CD8-positive, alpha-beta memory T cell (primary cell): Measurements from ENCODE around the gene ALG6. TPM values are rescaled to one million over a fixed set of nuclear protein-coding genes. Genes with fewer than 3 reads are reported as not detected.

Source experiments
- CTCF ChIA-PET: fragments of 350-600 bp; sonication (Branson Sonifier 250); formaldehyde crosslinking; loops from one replicate; lab custom pipeline; 2021; ENCODE audit warnings: antibody characterized with exemption; lab: Charles Lee
- POLR2A ChIA-PET: fragments of 350-600 bp; sonication (Branson Sonifier 250); formaldehyde crosslinking; loops from one replicate; lab custom pipeline; 2021; ENCODE audit warnings: antibody characterized with exemption; lab: Charles Lee
- DNase-seq, 5 donors: peaks; one replicate each; pipeline versions ENCODE4 v3.0.0 to v3.0.0-alpha.2; 2020 to 2022; ENCODE audit warnings: mixed read lengths in 1 of 5
- H3K27ac ChIP-seq: one replicate; pipeline ENCODE4 v1.7.0; 2013; ENCODE audit warnings: low read depth, mild to moderate bottlenecking, low read length, moderate library complexity
- H3K27me3 ChIP-seq: 2 replicates; pipeline ENCODE4 v1.7.0; 2013; ENCODE audit warnings: low read length, mild to moderate bottlenecking; ENCODE audit not compliant: insufficient read depth, poor library complexity, severe bottlenecking
- H3K36me3 ChIP-seq: 2 replicates; pipeline ENCODE4 v1.7.0; 2013; ENCODE audit warnings: mild to moderate bottlenecking, low read length, moderate library complexity; ENCODE audit not compliant: insufficient read depth
- H3K4me1 ChIP-seq: 2 replicates; pipeline ENCODE4 v1.7.0; 2013; ENCODE audit warnings: mild to moderate bottlenecking, low read length, moderate library complexity; ENCODE audit not compliant: insufficient read depth
- H3K4me3 ChIP-seq: 2 replicates; pipeline ENCODE4 v1.7.0; 2013; ENCODE audit warnings: mild to moderate bottlenecking, low read length
- H3K9me3 ChIP-seq: 2 replicates; pipeline ENCODE4 v1.7.0; 2013; ENCODE audit warnings: mild to moderate bottlenecking, low read length
- H3K27ac Mint-ChIP-seq, 8 donors: one replicate each; pipeline ENCODE4 v1.8.0; 2020 to 2021; ENCODE audit warnings: mixed read lengths in 8 of 8, mild to moderate bottlenecking in 6 of 8, inconsistent platforms in 3 of 8, moderate library complexity in 3 of 8
- H3K27me3 Mint-ChIP-seq, 2 donors: one replicate each; pipeline ENCODE4 v1.8.0; 2020 to 2021; ENCODE audit warnings: mixed read lengths in 2 of 2, mild to moderate bottlenecking in 1 of 2, moderate library complexity in 1 of 2
- H3K36me3 Mint-ChIP-seq, 3 donors: one replicate each; pipeline ENCODE4 v1.8.0; 2020 to 2021; ENCODE audit warnings: mixed read lengths in 3 of 3, inconsistent platforms in 1 of 3, mild to moderate bottlenecking in 1 of 3
- H3K4me1 Mint-ChIP-seq, 3 donors: one replicate each; pipeline ENCODE4 v1.8.0; 2020 to 2021; ENCODE audit warnings: mixed read lengths in 3 of 3, inconsistent platforms in 1 of 3, mild to moderate bottlenecking in 1 of 3
- H3K4me3 Mint-ChIP-seq, 7 donors: one replicate each; pipeline ENCODE4 v1.8.0; 2020 to 2021; ENCODE audit warnings: mixed read lengths in 7 of 7, mild to moderate bottlenecking in 6 of 7, moderate library complexity in 4 of 7, inconsistent platforms in 2 of 7
- H3K9me3 Mint-ChIP-seq, 5 donors: one replicate each; pipeline ENCODE4 v1.8.0; 2020 to 2022; ENCODE audit warnings: mixed read lengths in 5 of 5, mild to moderate bottlenecking in 3 of 5, moderate library complexity in 2 of 5, inconsistent platforms in 1 of 5
- polyA plus RNA-seq: library from polyadenylated mRNA; unstranded; fragments of 300-500 nt; fragmentation: Illumina TruSeq; gene quantifications from one replicate; pipeline ENCODE4 v1.2.3, GENCODE V29; 2021
- total RNA-seq, 2 experiments: library from RNA; stranded (reverse); gene quantifications; one replicate each; pipeline ENCODE4 v1.2.3, GENCODE V29; 2021

ALG6 gene
- total and polyA plus RNA-seq, 3 experiments from 2014 or later: 21.2 to 25.6 (median 24.6) TPM

GRCh38 chr1:63363014-63363413, 4.4 kb upstream of the ALG6 start:
- no peaks in the 10 kb centered on the region for H3K9me3 Mint-ChIP-seq
- peaks cover 11 to 16% (median 12%) of the 10 kb centered on the region in 3 donors for H3K4me1 Mint-ChIP-seq
- H3K4me1 ChIP-seq: peaks cover 10% of the 10 kb centered on the region
- H3K27ac Mint-ChIP-seq: peak overlapping the region in 1 of 8 donors; percentile 33
- H3K36me3 ChIP-seq: no peaks in the 10 kb centered on the region
- CTCF ChIA-PET: no interaction called here
- peaks cover 3 to 27% of the 10 kb centered on the region in 2 donors for H3K27me3 Mint-ChIP-seq
- POLR2A ChIA-PET: no interaction called here
- H3K27ac ChIP-seq: no peak overlapping the region
- peaks cover 0 to 5% (median 0%) of the 10 kb centered on the region in 3 donors for H3K36me3 Mint-ChIP-seq
- H3K4me3 ChIP-seq: no peak overlapping the region
- no peaks in the 10 kb centered on the region for H3K9me3 ChIP-seq
- H3K4me3 Mint-ChIP-seq: no peak overlapping the region
- no peak for DNase-seq
- H3K27me3 ChIP-seq: no peaks in the 10 kb centered on the region

- no peaks in the 10 kb centered on the region for H3K9me3 Mint-ChIP-seq
- peaks cover 3 to 22% (median 4%) of the 10 kb centered on the region in 3 donors for H3K36me3 Mint-ChIP-seq
- peak overlapping the region; percentile 81 to 97 (median 95) for H3K4me3 Mint-ChIP-seq
- Histone ChIP-seq H3K4me3 (peak overlapping the region; percentile 90), H3K27me3 (no peaks in the 10 kb centered on the region), H3K36me3 (no peaks in the 10 kb centered on the region), H3K4me1 (peaks cover 14% of the 10 kb centered on the region), H3K9me3 (no peaks in the 10 kb centered on the region), H3K27ac (peak overlapping the region; percentile 14)
- H3K4me1 Mint-ChIP-seq: peaks cover 26 to 40% (median 33%) of the 10 kb centered on the region in 3 donors
- ChIA-PET POLR2A (no interaction called here), CTCF (no interaction called here)
- peaks cover 3 to 11% of the 10 kb centered on the region in 2 donors for H3K27me3 Mint-ChIP-seq
- peak overlapping the region; percentile 54 to 92 (median 72) for H3K27ac Mint-ChIP-seq
- no peak for DNase-seq
These were observed 566 bp upstream of the ALG6 start for GRCh38 chr1:63366908-63367214.

GRCh38 chr1:63368131-63368530, 704 bp downstream of the ALG6 start:
- POLR2A ChIA-PET: interaction anchor here (0.6 kb wide), 1 partner anchor 478 kb away, joined by 3 read pairs; no protein-coding TSS in a partner anchor
- H3K4me1 Mint-ChIP-seq: peaks cover 29 to 40% (median 33%) of the 10 kb centered on the region in 3 donors

GRCh38 chr1:63379583-63379982, 12.2 kb downstream of the ALG6 start:
- no peak overlapping the region for H3K27ac ChIP-seq
- peak overlapping the region in 1 of 8 donors; percentile 20 for H3K27ac Mint-ChIP-seq
- no peak overlapping the region for H3K4me3 Mint-ChIP-seq
- no peaks in the 10 kb centered on the region for H3K27me3 ChIP-seq
- H3K27me3 Mint-ChIP-seq: no peaks in the 10 kb centered on the region
- no peak for DNase-seq
- H3K9me3 ChIP-seq: no peaks in the 10 kb centered on the region
- CTCF ChIA-PET: no interaction called here
- peaks cover 3% of the 10 kb centered on the region for H3K36me3 ChIP-seq
- H3K4me3 ChIP-seq: no peak overlapping the region
- POLR2A ChIA-PET: no interaction called here
- H3K9me3 Mint-ChIP-seq: no peaks in the 10 kb centered on the region
- no peaks in the 10 kb centered on the region for H3K4me1 ChIP-seq
- H3K4me1 Mint-ChIP-seq: peaks cover 33 to 57% (median 52%) of the 10 kb centered on the region in 3 donors
- H3K36me3 Mint-ChIP-seq: peaks cover 5 to 39% (median 15%) of the 10 kb centered on the region in 3 donors

More at GRCh38 chr1:63368131-63368530, 704 bp downstream of the ALG6 start:
- peak overlapping the region in 7 of 8 donors; percentile 72 to 97 (median 87) for H3K27ac Mint-ChIP-seq
- CTCF ChIA-PET: no interaction called here
- H3K4me3 Mint-ChIP-seq: peak overlapping the region; percentile 93 to 97 (median 95)
- H3K36me3 Mint-ChIP-seq: peaks cover 4 to 30% (median 5%) of the 10 kb centered on the region in 3 donors
- Histone ChIP-seq H3K9me3 (no peaks in the 10 kb centered on the region), H3K4me3 (peak overlapping the region; percentile 90), H3K27ac (peak overlapping the region; percentile 81), H3K36me3 (no peaks in the 10 kb centered on the region), H3K4me1 (peaks cover 14% of the 10 kb centered on the region), H3K27me3 (no peaks in the 10 kb centered on the region)
- no peaks in the 10 kb centered on the region for H3K9me3 Mint-ChIP-seq
- no peak for DNase-seq
- H3K27me3 Mint-ChIP-seq: peaks cover 0 to 1% of the 10 kb centered on the region in 2 donors

- H3K4me1 Mint-ChIP-seq: peaks cover 46 to 57% (median 56%) of the 10 kb centered on the region in 3 donors
- no peak for DNase-seq
- ChIA-PET CTCF (no interaction called here), POLR2A (no interaction called here)
- H3K4me3 Mint-ChIP-seq: no peak overlapping the region
- Histone ChIP-seq H3K27me3 (no peaks in the 10 kb centered on the region), H3K36me3 (no peaks in the 10 kb centered on the region), H3K27ac (no peak overlapping the region), H3K9me3 (no peaks in the 10 kb centered on the region), H3K4me3 (no peak overlapping the region), H3K4me1 (peaks cover 6% of the 10 kb centered on the region)
- no peaks in the 10 kb centered on the region for H3K27me3 Mint-ChIP-seq
- no peak overlapping the region for H3K27ac Mint-ChIP-seq
- H3K36me3 Mint-ChIP-seq: peaks cover 5 to 23% (median 19%) of the 10 kb centered on the region in 3 donors
- H3K9me3 Mint-ChIP-seq: no peaks in the 10 kb centered on the region
These were observed 14.3 kb downstream of the ALG6 start for GRCh38 chr1:63381741-63382140.

- Histone ChIP-seq H3K36me3 (no peaks in the 10 kb centered on the region), H3K27ac (no peak overlapping the region), H3K4me3 (no peak overlapping the region), H3K27me3 (no peaks in the 10 kb centered on the region), H3K9me3 (no peaks in the 10 kb centered on the region), H3K4me1 (no peaks in the 10 kb centered on the region)
- no peak for DNase-seq
- POLR2A ChIA-PET: no interaction called here
- no peak overlapping the region for H3K27ac Mint-ChIP-seq
- CTCF ChIA-PET: interaction anchor here (1.4 kb wide), 1 partner anchor 9 kb away, joined by 3 read pairs; no protein-coding TSS in a partner anchor
- H3K4me1 Mint-ChIP-seq: peaks cover 0 to 3% (median 0%) of the 10 kb centered on the region in 3 donors
- peaks cover 14 to 66% (median 19%) of the 10 kb centered on the region in 3 donors for H3K36me3 Mint-ChIP-seq
- no peaks in the 10 kb centered on the region for H3K9me3 Mint-ChIP-seq
- no peaks in the 10 kb centered on the region for H3K27me3 Mint-ChIP-seq
- no peak overlapping the region for H3K4me3 Mint-ChIP-seq
These were observed 34.5 kb downstream of the ALG6 start for GRCh38 chr1:63401945-63402344.

GRCh38 chr1:63403386-63403785, 36.0 kb downstream of the ALG6 start:
- no peaks in the 10 kb centered on the region for H3K9me3 Mint-ChIP-seq
- CTCF ChIA-PET: no interaction called here

GRCh38 chr1:63405021-63405420, 37.6 kb downstream of the ALG6 start:
- Mint-ChIP-seq H3K9me3 (no peaks in the 10 kb centered on the region), H3K27ac (peak overlapping the region in 1 of 8 donors; percentile 64), H3K27me3 (no peaks in the 10 kb centered on the region), H3K4me1 (peaks cover 0 to 3% (median 0%) of the 10 kb centered on the region in 3 donors), H3K36me3 (peaks cover 18 to 60% (median 27%) of the 10 kb centered on the region in 3 donors), H3K4me3 (no peak overlapping the region)
- no peak overlapping the region for H3K4me3 ChIP-seq
- no peaks in the 10 kb centered on the region for H3K9me3 ChIP-seq
- ChIA-PET CTCF (interaction anchor here (1.2 kb wide), 1 partner anchor 17 kb away, joined by 3 read pairs; no protein-coding TSS in a partner anchor), POLR2A (no interaction called here)
- no peaks in the 10 kb centered on the region for H3K27me3 ChIP-seq
- H3K27ac ChIP-seq: no peak overlapping the region
- no peaks in the 10 kb centered on the region for H3K36me3 ChIP-seq
- no peaks in the 10 kb centered on the region for H3K4me1 ChIP-seq
- no peak for DNase-seq

More at GRCh38 chr1:63403386-63403785, 36.0 kb downstream of the ALG6 start:
- H3K4me1 ChIP-seq: no peaks in the 10 kb centered on the region
- no peak for DNase-seq
- H3K27me3 Mint-ChIP-seq: no peaks in the 10 kb centered on the region
- peak overlapping the region in 1 of 8 donors; percentile 32 for H3K27ac Mint-ChIP-seq
- no peaks in the 10 kb centered on the region for H3K9me3 ChIP-seq
- H3K36me3 Mint-ChIP-seq: peaks cover 14 to 64% (median 26%) of the 10 kb centered on the region in 3 donors
- H3K27ac ChIP-seq: no peak overlapping the region
- H3K4me1 Mint-ChIP-seq: peaks cover 0 to 3% (median 0%) of the 10 kb centered on the region in 3 donors
- POLR2A ChIA-PET: no interaction called here
- no peaks in the 10 kb centered on the region for H3K27me3 ChIP-seq
- H3K4me3 ChIP-seq: no peak overlapping the region
- no peak overlapping the region for H3K4me3 Mint-ChIP-seq
- H3K36me3 ChIP-seq: no peaks in the 10 kb centered on the region
